Progenitor cell of endocrine pancreas (in vitro differentiated cells): ENCODE measurements around the gene SLC44A5. TPM values are rescaled to one million over a fixed set of nuclear protein-coding genes. Genes with fewer than 3 reads are reported as not detected.

ENCODE experiments used
- DNase-seq: peaks from one replicate; pipeline ENCODE4 v3.0.0; 2021; ENCODE audit warnings: low spot score; ENCODE audit not compliant: unreplicated experiment
- H3K27ac Mint-ChIP-seq: 2 replicates; pipeline ENCODE4 v1.8.0; 2021; ENCODE audit warnings: mild to moderate bottlenecking, moderate library complexity, mixed read lengths
- H3K27me3 Mint-ChIP-seq: 2 replicates; pipeline ENCODE4 v1.8.0; 2021; ENCODE audit warnings: mixed read lengths
- H3K36me3 Mint-ChIP-seq: 2 replicates; pipeline ENCODE4 v1.8.0; 2022; ENCODE audit warnings: mixed read lengths; ENCODE audit not compliant: insufficient read depth
- H3K4me1 Mint-ChIP-seq: 2 replicates; pipeline ENCODE4 v1.8.0; 2021; ENCODE audit warnings: low read depth, mixed read lengths
- H3K4me3 Mint-ChIP-seq: 2 replicates; pipeline ENCODE4 v1.8.0; 2021; ENCODE audit warnings: low read depth, mild to moderate bottlenecking, moderate library complexity, mixed read lengths
- H3K9me3 Mint-ChIP-seq: 2 replicates; pipeline ENCODE4 v1.8.0; 2021; ENCODE audit warnings: low read depth, mixed read lengths
- CTCF ChIP-seq: fragments of 200-600 bp; sonication (generic); IDR thresholded peaks from one replicate; pipeline ENCODE4 v1.5.0; 2021; ENCODE audit warnings: antibody characterized with exemption, mild to moderate bottlenecking; ENCODE audit not compliant: unreplicated experiment
- total RNA-seq: library from RNA; stranded (reverse); gene quantifications from 2 replicates; pipeline ENCODE4 v1.2.1, GENCODE V29; 2021

Gene SLC44A5
- total RNA-seq, 1 donor from 2014 or later, result 8.8 TPM

- Mint-ChIP-seq H3K4me3 (no peak overlapping the region), H3K36me3 (no peaks in the 10 kb centered on the region), H3K4me1 (peaks cover 9% of the 10 kb centered on the region), H3K27ac (no peak overlapping the region), H3K9me3 (peaks cover 3% of the 10 kb centered on the region), H3K27me3 (no peaks in the 10 kb centered on the region)
- no peak for DNase-seq
- no peak for TF ChIP-seq CTCF
Measured at GRCh38 chr1:75292013-75292412, 318.9 kb downstream of the SLC44A5 start.

GRCh38 chr1:75276385-75276784 lies 334.5 kb downstream of the SLC44A5 start:
- no peak for TF ChIP-seq CTCF
- Mint-ChIP-seq H3K36me3 (peaks cover 8% of the 10 kb centered on the region), H3K27me3 (no peaks in the 10 kb centered on the region), H3K4me1 (no peaks in the 10 kb centered on the region), H3K4me3 (no peak overlapping the region), H3K27ac (no peak overlapping the region), H3K9me3 (peaks cover 10% of the 10 kb centered on the region)
- DNase-seq, result no peak

GRCh38 chr1:75275631-75276030 lies 335.3 kb downstream of the SLC44A5 start:
- no peaks in the 10 kb centered on the region for H3K4me1 Mint-ChIP-seq
- DNase-seq, result no peak
- no peak for TF ChIP-seq CTCF
- H3K27ac Mint-ChIP-seq, result no peak overlapping the region
- peaks cover 8% of the 10 kb centered on the region for H3K36me3 Mint-ChIP-seq
- H3K4me3 Mint-ChIP-seq, result no peak overlapping the region
- peaks cover 5% of the 10 kb centered on the region for H3K9me3 Mint-ChIP-seq
- no peaks in the 10 kb centered on the region for H3K27me3 Mint-ChIP-seq

- H3K27ac Mint-ChIP-seq, result no peak overlapping the region
- peaks cover 8% of the 10 kb centered on the region for H3K36me3 Mint-ChIP-seq
- peaks cover 3% of the 10 kb centered on the region for H3K9me3 Mint-ChIP-seq
- H3K27me3 Mint-ChIP-seq, result no peaks in the 10 kb centered on the region
- no peak for TF ChIP-seq CTCF
- H3K4me3 Mint-ChIP-seq, result no peak overlapping the region
- DNase-seq, result no peak
- no peaks in the 10 kb centered on the region for H3K4me1 Mint-ChIP-seq
Measured at GRCh38 chr1:75274920-75275506, 335.9 kb downstream of the SLC44A5 start.

- no peaks in the 10 kb centered on the region for H3K9me3 Mint-ChIP-seq
- no peak for TF ChIP-seq CTCF
- H3K4me1 Mint-ChIP-seq, result no peaks in the 10 kb centered on the region
- H3K4me3 Mint-ChIP-seq, result no peak overlapping the region
- peaks cover 6% of the 10 kb centered on the region for H3K36me3 Mint-ChIP-seq
- no peak for DNase-seq
- no peaks in the 10 kb centered on the region for H3K27me3 Mint-ChIP-seq
- no peak overlapping the region for H3K27ac Mint-ChIP-seq
Measured at GRCh38 chr1:75273110-75273509, 337.8 kb downstream of the SLC44A5 start.
